Large intestine (tissue), 3 donors: ENCODE results near the gene TTC39A. TPM values are rescaled to one million over a fixed set of nuclear protein-coding genes. Genes with fewer than 3 reads are reported as not detected.

Source experiments
- DNase-seq, 2 donors: peaks; one replicate each; pipeline versions ENCODE4 v3.0.0 to v3.0.0-alpha.2; 2013
- H3K27ac ChIP-seq: one replicate; pipeline ENCODE4 v1.5.1; 2013; ENCODE audit warnings: low read length
- H3K27me3 ChIP-seq: 2 replicates; pipeline ENCODE4 v1.6.1; 2013; ENCODE audit warnings: low read length; ENCODE audit not compliant: control insufficient read depth, insufficient read depth
- H3K36me3 ChIP-seq: 2 replicates; pipeline ENCODE4 v1.6.1; 2013; ENCODE audit warnings: low read length; ENCODE audit not compliant: control insufficient read depth, insufficient read depth
- H3K4me1 ChIP-seq: one replicate; pipeline ENCODE4 v1.6.1; 2013; ENCODE audit warnings: low read length; ENCODE audit not compliant: control insufficient read depth, insufficient read depth
- H3K4me3 ChIP-seq: one replicate; pipeline ENCODE4 v1.5.1; 2013; ENCODE audit warnings: low read length
- H3K9me3 ChIP-seq: one replicate; pipeline ENCODE4 v1.6.1; 2013; ENCODE audit warnings: mild to moderate bottlenecking, low read depth, low read length, moderate library complexity; ENCODE audit not compliant: control insufficient read depth
- WGBS: methylation state at CpG from one replicate; pipeline ENCODE4 v1.1.5; 2013; ENCODE audit warnings: low lambda C conversion rate; ENCODE audit not compliant: insufficient coverage; 5-methylcytosine and 5-hydroxymethylcytosine counted together
- polyA plus RNA-seq: library from polyadenylated mRNA; unstranded; fragments of 120-200 nt; gene quantifications from one replicate; pipeline ENCODE4 v1.2.1, GENCODE V29; 2013

The TTC39A gene
- polyA plus RNA-seq, 1 donor: 19.2 TPM

- Histone ChIP-seq H3K4me1 (no peaks in the 10 kb centered on the region), H3K9me3 (no peaks in the 10 kb centered on the region), H3K4me3 (no peak overlapping the region), H3K36me3 (no peaks in the 10 kb centered on the region), H3K27me3 (no peaks in the 10 kb centered on the region), H3K27ac (no peak overlapping the region)
- DNase-seq: no peak
- 100% methylated on average over 1 of the region's 1 CpG for WGBS
These were observed 80.9 kb downstream of the TTC39A start for GRCh38 chr1:51249445-51249844.

GRCh38 chr1:51247499-51247898 lies 82.9 kb downstream of the TTC39A start:
- Histone ChIP-seq H3K4me3 (no peak overlapping the region), H3K27ac (no peak overlapping the region), H3K27me3 (no peaks in the 10 kb centered on the region), H3K4me1 (no peaks in the 10 kb centered on the region), H3K36me3 (no peaks in the 10 kb centered on the region), H3K9me3 (no peaks in the 10 kb centered on the region)
- no peak for DNase-seq
- 33% methylated on average over 1 of the region's 1 CpG for WGBS

- no CpG with 5 or more reads among the region's 2 CpGs for WGBS
- H3K9me3 ChIP-seq: no peaks in the 10 kb centered on the region
- no peak for DNase-seq
- no peak overlapping the region for H3K4me3 ChIP-seq
- H3K36me3 ChIP-seq: no peaks in the 10 kb centered on the region
- H3K27ac ChIP-seq: no peak overlapping the region
- H3K4me1 ChIP-seq: no peaks in the 10 kb centered on the region
- no peaks in the 10 kb centered on the region for H3K27me3 ChIP-seq
These were observed 83.3 kb downstream of the TTC39A start for GRCh38 chr1:51247022-51247421.

- no peak overlapping the region for H3K4me3 ChIP-seq
- H3K4me1 ChIP-seq: no peaks in the 10 kb centered on the region
- H3K36me3 ChIP-seq: no peaks in the 10 kb centered on the region
- no peak overlapping the region for H3K27ac ChIP-seq
- WGBS: 100% methylated on average over 1 of the region's 4 CpGs
- no peaks in the 10 kb centered on the region for H3K27me3 ChIP-seq
- no peak for DNase-seq
- H3K9me3 ChIP-seq: no peaks in the 10 kb centered on the region
These were observed 87.8 kb downstream of the TTC39A start for GRCh38 chr1:51242546-51242945.

GRCh38 chr1:51241119-51241518 lies 89.2 kb downstream of the TTC39A start:
- DNase-seq: no peak
- no peak overlapping the region for H3K4me3 ChIP-seq
- H3K27ac ChIP-seq: no peak overlapping the region
- H3K9me3 ChIP-seq: no peaks in the 10 kb centered on the region
- no peaks in the 10 kb centered on the region for H3K27me3 ChIP-seq
- no CpG with 5 or more reads among the region's 1 CpG for WGBS
- no peaks in the 10 kb centered on the region for H3K36me3 ChIP-seq
- H3K4me1 ChIP-seq: no peaks in the 10 kb centered on the region

GRCh38 chr1:51240084-51240483 lies 90.3 kb downstream of the TTC39A start:
- peak overlapping the region; percentile 11 for H3K27ac ChIP-seq
- no peaks in the 10 kb centered on the region for H3K36me3 ChIP-seq
- H3K4me1 ChIP-seq: peaks cover 2% of the 10 kb centered on the region
- peak; percentile 47 to 70 for DNase-seq
- H3K4me3 ChIP-seq: no peak overlapping the region
- no CpG with 5 or more reads among the region's 2 CpGs for WGBS
- H3K27me3 ChIP-seq: no peaks in the 10 kb centered on the region
- no peaks in the 10 kb centered on the region for H3K9me3 ChIP-seq

GRCh38 chr1:51238034-51238403 lies 92.3 kb downstream of the TTC39A start:
- WGBS: 0% methylated on average over 1 of the region's 7 CpGs
- peaks cover 6% of the 10 kb centered on the region for H3K4me1 ChIP-seq
- no peaks in the 10 kb centered on the region for H3K36me3 ChIP-seq
- H3K4me3 ChIP-seq: peak overlapping the region; percentile 69
- H3K27me3 ChIP-seq: no peaks in the 10 kb centered on the region
- peak overlapping the region; percentile 84 for H3K27ac ChIP-seq
- no peaks in the 10 kb centered on the region for H3K9me3 ChIP-seq
- peak in 1 of 2 donors; percentile 60 for DNase-seq

GRCh38 chr1:51237351-51238033 lies 92.9 kb downstream of the TTC39A start:
- H3K27me3 ChIP-seq: no peaks in the 10 kb centered on the region
- WGBS: 0% methylated on average over 1 of the region's 9 CpGs
- H3K4me1 ChIP-seq: peaks cover 6% of the 10 kb centered on the region
- H3K36me3 ChIP-seq: no peaks in the 10 kb centered on the region
- peak overlapping the region; percentile 69 for H3K4me3 ChIP-seq
- no peaks in the 10 kb centered on the region for H3K9me3 ChIP-seq
- DNase-seq: peak; percentile 65 to 76
- H3K27ac ChIP-seq: peak overlapping the region; percentile 84

Other genes starting within 250 kb of the TTC39A start
- not detected for gene C1orf185, start 228.3 kb downstream of the TTC39A start, polyA plus RNA-seq
- gene RNF11, start 94.3 kb downstream of the TTC39A start, polyA plus RNA-seq: 80.0 TPM
- 34.2 TPM for gene EPS15, start 188.7 kb upstream of the TTC39A start, polyA plus RNA-seq